GM21447 (cell line): ENCODE data around the gene DTHD1.

Source experiments
- ATAC-seq: cut with Tn5 transposase; IDR thresholded peaks from one replicate; pipeline ENCODE4 v1.9.1; 2021; ENCODE audit not compliant: unreplicated experiment

DTHD1 gene

GRCh38 chr4:36338973-36339372 is 57.6 kb downstream of the DTHD1 start:
- ATAC-seq = no peak

GRCh38 chr4:36341936-36342335 is 60.5 kb downstream of the DTHD1 start:
- ATAC-seq = no peak

GRCh38 chr4:36343501-36344175 is 62.2 kb downstream of the DTHD1 start:
- no peak for ATAC-seq

GRCh38 chr4:36348403-36348938 is 67.1 kb downstream of the DTHD1 start:
- ATAC-seq = peak; percentile 98

- no peak for ATAC-seq
Measured at GRCh38 chr4:36349938-36350549, 68.6 kb downstream of the DTHD1 start.

DNA sequence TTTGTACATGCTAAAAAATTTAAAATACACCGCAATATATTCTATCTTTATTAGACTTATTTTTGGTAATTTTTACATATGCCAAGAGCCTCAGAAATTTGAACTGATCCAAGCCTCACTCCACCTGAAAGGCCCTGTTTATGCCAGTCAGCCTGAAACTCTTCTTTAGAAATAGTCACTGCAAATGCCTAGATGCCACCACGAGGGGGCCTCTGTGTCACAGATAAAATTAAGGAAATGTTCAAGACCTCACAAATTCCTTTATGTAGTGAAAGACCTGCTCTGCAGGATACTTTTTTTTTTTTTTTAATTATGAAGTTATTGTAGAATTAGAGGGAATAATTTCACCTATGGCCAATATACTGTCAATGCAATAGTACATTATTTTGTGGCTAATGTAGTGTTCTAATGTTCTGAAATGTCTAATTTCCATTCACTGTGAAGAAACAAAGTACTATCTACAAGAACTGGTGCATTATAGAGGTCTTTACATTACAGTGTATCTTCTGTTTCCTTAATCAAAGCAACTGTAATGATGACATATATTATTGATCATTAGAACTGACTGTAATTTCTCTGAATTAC is 69.8 kb downstream of the DTHD1 start:
- no peak for ATAC-seq

GRCh38 chr4:36353998-36354397 is 72.6 kb downstream of the DTHD1 start:
- no peak for ATAC-seq

DNA sequence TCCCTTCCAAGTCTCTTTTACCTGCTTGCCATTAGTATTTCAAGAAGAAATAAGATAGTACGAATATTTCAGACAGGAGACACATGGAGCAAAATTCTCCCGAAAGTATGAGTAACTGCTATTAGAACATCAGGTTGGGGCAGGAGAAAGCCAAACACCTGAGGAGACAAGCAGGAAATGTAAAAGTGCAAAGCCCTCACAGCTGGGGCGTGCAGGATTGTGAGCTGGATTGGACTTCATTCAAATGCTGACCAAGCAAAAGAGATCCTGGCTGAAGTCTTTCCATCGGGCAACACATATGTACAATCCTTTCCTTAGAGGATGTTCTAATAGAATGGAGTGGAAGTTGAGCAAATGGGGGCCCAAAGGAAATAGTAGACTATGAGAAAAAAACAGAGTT is 76.8 kb downstream of the DTHD1 start:
- ATAC-seq = no peak

DNA sequence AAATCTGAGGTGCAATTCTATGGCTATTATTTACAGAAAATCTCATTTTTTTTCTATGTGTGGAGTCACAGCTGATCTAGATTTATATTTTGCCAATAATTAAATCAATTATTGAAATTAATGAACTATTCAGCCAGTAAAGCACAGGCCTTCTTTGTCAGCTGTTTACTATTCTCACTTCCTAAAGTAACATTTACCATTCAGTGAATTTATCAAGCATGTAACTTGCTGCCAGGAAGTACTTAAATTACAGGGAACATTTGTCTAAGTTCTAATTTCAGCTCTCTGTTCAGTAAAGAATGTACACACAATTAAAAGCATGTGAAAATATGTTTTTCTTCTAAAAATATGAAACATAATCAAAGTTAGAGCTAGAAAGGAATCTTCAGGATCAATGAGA is 79.3 kb downstream of the DTHD1 start:
- no peak for ATAC-seq

DNA sequence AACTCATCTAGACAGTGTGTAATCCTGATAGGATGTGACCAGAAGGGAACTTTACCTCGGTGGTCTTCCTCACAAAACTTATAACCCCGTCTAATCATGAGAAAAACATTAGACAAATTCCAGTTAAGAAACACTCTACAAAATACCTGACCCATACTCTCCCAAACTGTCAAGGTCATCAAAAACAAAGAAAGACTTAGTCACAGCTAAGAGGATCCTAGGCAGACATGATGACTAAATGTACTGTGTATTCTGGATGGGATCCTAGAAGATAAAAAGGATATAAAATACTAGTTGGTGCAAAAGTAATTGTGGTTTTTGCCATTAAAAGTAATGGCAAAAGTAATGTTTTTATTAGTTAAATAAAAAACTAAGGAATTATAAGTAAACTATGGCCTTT is 81.6 kb downstream of the DTHD1 start:
- no peak for ATAC-seq

DNA sequence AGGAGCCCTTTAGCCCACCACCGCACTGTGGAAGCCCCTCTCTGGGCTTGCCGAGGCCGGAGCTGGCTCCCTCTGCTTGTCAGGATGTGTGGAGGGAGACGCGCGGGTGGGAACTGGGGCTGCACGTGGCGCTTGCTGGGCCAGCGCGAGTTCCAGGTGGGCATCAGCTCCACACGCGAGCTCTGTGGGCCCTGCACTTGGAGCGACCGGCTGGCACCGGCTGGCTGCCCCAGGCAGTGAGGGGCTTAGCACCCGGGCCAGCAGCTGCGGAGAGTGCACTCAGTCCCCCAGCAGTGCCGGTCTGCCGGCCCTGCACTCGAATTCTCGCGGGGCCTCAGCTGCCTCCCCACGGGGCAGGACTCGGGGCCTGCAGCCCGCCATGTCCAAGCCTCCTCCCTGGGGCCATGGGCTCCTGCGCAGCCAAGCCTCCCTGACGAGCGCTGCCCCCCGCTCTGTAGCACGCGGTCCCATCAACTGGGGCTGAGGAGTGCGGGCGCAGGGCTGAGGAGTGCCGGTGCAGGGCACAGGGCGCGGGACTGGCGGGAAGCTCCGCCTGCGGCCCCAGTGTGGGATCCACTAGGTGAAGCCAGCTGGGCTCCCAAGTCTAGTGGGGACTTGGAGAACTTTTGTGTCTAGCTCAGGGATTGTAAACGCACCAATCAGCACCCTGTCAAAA is 93.6 kb downstream of the DTHD1 start:
- ATAC-seq = no peak

DNA sequence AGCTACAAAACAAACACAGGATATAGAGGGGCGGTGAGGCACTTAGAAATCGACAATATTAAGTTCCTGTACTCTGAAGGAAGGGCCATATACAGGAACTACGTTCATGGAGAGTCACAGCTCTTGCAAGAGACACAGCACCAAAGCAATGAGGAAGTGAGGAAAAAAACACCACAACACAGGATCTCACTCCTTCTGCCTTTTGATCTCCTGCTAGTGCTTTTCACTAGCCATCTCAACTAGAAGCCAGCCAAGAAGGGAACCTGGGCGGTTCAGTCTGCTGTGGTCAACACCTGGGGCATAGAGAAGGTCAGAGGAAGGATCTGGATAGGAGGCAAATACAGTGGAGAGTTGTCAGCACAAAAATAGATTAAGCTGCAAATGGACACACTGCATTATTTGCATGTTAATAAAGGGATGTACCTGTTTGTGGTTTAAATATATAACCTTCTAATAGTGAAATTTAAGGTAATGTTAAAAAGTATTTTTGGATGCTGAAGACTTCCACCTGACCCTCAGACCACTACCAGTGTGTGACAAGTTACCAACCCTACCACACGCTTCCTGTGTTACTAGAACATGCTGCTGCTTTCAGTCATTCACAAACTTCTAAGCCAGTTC is 104.6 kb downstream of the DTHD1 start:
- peak; percentile 85 for ATAC-seq

DNA sequence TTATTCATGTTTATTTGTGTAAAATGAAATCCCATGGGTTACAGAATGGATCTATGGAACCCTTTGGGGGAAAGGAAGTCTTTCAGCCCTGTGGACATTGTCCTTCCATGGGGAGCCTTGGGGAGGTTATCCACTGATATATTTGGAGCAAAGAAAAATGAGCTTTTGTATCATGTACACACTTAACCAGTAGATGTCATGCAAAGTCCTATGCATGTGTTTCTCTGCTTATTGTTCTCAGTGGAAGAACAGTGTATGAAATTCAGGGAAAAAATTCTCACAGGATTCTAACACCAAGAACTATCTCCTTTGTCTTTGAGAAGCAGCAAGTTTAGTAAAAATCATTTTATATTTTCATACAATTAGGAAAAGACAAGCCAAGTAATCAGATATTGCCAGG is 105.3 kb downstream of the DTHD1 start:
- ATAC-seq = peak; percentile 1

DNA sequence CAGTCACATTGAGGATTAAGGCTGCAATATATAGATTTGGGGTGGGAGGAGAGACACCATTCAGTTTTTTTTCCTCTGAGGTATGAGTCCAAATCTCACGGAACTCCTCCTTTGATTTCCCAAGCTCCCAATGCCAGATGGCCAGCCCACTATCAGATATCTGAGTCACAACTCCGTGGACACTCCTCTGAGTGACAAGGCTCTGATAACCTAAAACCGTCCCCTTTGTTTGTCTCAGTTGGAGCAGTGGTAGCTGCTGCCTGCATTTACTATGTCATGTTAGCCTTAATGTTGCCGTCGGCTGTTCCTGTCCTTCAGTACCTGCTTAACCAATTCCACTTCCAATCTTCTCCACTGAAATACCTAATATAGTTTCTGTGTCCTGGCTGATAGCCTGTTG is 107.3 kb downstream of the DTHD1 start:
- ATAC-seq = no peak

- ATAC-seq = no peak
Measured at GRCh38 chr4:36391411-36391810, 110.0 kb downstream of the DTHD1 start.

DNA sequence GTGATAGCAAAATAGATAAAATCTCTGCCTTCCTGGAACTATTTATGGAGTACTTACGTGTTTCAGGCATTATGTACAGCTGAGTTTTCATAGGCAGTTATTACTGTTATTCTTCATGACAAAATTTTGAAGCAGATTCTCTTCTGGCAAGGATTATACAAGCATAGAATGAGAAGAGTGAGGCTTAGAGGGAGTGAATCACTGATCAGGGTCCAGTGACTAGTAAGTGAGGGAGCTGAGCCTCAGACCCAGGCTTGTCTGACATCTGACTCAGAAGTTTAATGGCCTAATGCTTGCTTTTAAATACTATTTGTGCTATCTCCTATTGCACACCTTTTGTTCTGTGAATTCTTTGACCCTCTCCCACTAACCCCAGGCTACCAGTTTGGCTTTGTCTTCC is 110.6 kb downstream of the DTHD1 start:
- no peak for ATAC-seq

DNA sequence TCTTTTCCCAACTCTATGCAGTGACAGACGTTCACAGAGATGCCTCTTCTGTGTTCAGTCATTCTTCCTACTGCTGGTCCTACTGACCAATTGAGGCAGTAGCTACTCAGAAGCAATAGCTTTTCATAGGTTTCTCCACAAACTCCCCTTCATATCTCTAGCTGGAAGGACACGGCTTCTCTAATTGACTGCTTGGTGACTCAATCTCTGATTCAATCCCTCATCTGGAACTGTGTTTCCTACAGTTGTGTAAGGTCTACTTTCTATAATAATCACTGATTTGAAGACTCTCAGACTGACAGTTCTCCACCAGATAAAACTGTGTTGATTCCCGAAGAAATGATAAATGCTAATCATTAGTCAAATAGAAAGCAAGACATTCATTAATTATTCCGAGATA is 111.5 kb downstream of the DTHD1 start:
- no peak for ATAC-seq
